HepG2 (cell line): ENCODE results near the gene STOML2. TPM values are rescaled to one million over a fixed set of nuclear protein-coding genes. Genes with fewer than 3 reads are reported as not detected.

Experiments
- KDM5A ChIP-seq: fragments of 200-600 bp; sonication (generic); IDR thresholded peaks from 2 replicates; pipeline ENCODE4 v1.7.0; 2018; ENCODE audit warnings: antibody characterized with exemption, mild to moderate bottlenecking, low read length, borderline replicate concordance
- MBD4 ChIP-seq: IDR thresholded peaks from 2 replicates; pipeline ENCODE4 v1.6.1; 2012; ENCODE audit warnings: low read length, inconsistent platforms, borderline replicate concordance
- POLR2AphosphoS2 ChIP-seq: IDR thresholded peaks from 2 replicates; pipeline ENCODE4 v1.6.1; 2011; ENCODE audit warnings: low read depth, low read length, improper control_type of control experiment
- SRY ChIP-seq: sonication (generic); formaldehyde crosslinking; IDR thresholded peaks from 2 replicates; pipeline ENCODE4 v1.8.0; 2022; ENCODE audit warnings: mild to moderate bottlenecking, missing genetic modification reagents
- ZKSCAN5 ChIP-seq: sonication (generic); formaldehyde crosslinking; IDR thresholded peaks from 2 replicates; pipeline ENCODE4 v1.5.1; 2020; ENCODE audit warnings: mild to moderate bottlenecking, missing genetic modification reagents
- ZNF746 ChIP-seq: sonication (generic); formaldehyde crosslinking; IDR thresholded peaks from 2 replicates; pipeline ENCODE4 v1.8.0; 2022; ENCODE audit warnings: mild to moderate bottlenecking, missing genetic modification reagents
- polyA plus RNA-seq, 8 experiments: library from polyadenylated mRNA; depleted of rRNA in 3 of 8; stranded (reverse) in 7 of 8; unstranded in 1 of 8; fragments of >200 nt; fragmentation: Illumina TruSeq in 4 of 8; extraction: Trizol in 4 of 8; gene quantifications; 2 replicates each; pipeline versions ENCODE4 v1.2.1 to v1.2.3, GENCODE V29; 2011 to 2016; ENCODE audit warnings: low read depth in 4 of 8, missing spikeins in 1 of 8, mixed read lengths in 1 of 8; ENCODE audit not compliant: insufficient read depth in 1 of 8
- total RNA-seq, 5 experiments: library from RNA; depleted of rRNA; stranded (reverse); fragments of >200 nt; fragmentation: Illumina TruSeq; extraction: Trizol; gene quantifications; 2 replicates each; pipeline ENCODE4 v1.2.3, GENCODE V29; 2016; ENCODE audit warnings: low read depth in 1 of 5
- TF ChIP-seq, protein P1 (sequence below), 2 experiments: IDR thresholded peaks; 2 replicates each; pipeline ENCODE4 v1.6.1; 2011 to 2012; ENCODE audit warnings: low read length in 2 of 2, borderline replicate concordance in 1 of 2, low read depth in 1 of 2, mild to moderate bottlenecking in 1 of 2, moderate library complexity in 1 of 2
- TF ChIP-seq, protein P2 (sequence below): sonication (generic); formaldehyde crosslinking; IDR thresholded peaks from 2 replicates; pipeline ENCODE4 v1.4.0; 2020; ENCODE audit warnings: missing genetic modification reagents, borderline replicate concordance

Gene STOML2
- total and polyA plus RNA-seq, 2 of the 13 experiments (the other 11 are each of a cell fraction or from before 2014, with no cell fraction given) = 245 to 250 TPM

DNA sequence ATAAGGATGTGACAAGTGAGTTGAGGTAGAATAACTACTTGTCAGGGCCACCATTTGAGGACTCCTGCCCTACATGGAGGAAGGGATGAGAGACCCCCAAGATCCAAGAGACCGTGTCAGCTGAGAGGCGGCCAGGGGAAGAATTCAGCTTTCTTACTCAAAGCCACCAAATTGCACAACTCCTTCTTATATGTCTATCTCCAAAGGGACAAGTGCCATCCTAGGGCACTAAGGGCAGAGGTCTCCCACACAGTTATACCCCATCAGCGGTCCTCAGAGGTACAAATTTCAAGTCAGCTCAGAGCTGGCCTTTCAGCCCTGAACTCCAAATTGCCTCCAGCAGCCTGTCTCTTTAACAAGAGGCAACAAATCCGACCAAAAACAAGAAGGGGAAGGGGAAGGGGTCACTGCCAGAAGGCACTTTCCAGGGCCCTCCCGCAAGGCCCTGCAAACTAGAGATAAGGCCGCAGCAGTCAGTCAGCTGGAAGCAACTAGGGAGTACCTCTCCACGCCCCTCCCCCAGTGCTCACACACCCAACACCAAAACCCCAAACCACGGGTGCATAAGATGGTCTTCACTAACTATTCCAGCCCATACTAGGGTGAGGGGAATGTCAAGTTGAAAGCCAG is 6.1 kb upstream of the STOML2 start (continued):
- no peak for TF ChIP-seq MBD4
- no peak for TF ChIP-seq ZNF746 (CRISPR knock-in tag)
- TF ChIP-seq POLR2AphosphoS2 = no peak
- no peak for TF ChIP-seq KDM5A
- TF ChIP-seq, protein P1, sequence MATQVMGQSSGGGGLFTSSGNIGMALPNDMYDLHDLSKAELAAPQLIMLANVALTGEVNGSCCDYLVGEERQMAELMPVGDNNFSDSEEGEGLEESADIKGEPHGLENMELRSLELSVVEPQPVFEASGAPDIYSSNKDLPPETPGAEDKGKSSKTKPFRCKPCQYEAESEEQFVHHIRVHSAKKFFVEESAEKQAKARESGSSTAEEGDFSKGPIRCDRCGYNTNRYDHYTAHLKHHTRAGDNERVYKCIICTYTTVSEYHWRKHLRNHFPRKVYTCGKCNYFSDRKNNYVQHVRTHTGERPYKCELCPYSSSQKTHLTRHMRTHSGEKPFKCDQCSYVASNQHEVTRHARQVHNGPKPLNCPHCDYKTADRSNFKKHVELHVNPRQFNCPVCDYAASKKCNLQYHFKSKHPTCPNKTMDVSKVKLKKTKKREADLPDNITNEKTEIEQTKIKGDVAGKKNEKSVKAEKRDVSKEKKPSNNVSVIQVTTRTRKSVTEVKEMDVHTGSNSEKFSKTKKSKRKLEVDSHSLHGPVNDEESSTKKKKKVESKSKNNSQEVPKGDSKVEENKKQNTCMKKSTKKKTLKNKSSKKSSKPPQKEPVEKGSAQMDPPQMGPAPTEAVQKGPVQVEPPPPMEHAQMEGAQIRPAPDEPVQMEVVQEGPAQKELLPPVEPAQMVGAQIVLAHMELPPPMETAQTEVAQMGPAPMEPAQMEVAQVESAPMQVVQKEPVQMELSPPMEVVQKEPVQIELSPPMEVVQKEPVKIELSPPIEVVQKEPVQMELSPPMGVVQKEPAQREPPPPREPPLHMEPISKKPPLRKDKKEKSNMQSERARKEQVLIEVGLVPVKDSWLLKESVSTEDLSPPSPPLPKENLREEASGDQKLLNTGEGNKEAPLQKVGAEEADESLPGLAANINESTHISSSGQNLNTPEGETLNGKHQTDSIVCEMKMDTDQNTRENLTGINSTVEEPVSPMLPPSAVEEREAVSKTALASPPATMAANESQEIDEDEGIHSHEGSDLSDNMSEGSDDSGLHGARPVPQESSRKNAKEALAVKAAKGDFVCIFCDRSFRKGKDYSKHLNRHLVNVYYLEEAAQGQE (IDR thresholded peaks at IDR 0.05; ENCODE audit: borderline replicate concordance in 1 of 2, low read depth in 1 of 2, low read length in 2 of 2) = no peak
- TF ChIP-seq ZKSCAN5 = no peak
- no peak for TF ChIP-seq SRY
- TF ChIP-seq, protein P2, sequence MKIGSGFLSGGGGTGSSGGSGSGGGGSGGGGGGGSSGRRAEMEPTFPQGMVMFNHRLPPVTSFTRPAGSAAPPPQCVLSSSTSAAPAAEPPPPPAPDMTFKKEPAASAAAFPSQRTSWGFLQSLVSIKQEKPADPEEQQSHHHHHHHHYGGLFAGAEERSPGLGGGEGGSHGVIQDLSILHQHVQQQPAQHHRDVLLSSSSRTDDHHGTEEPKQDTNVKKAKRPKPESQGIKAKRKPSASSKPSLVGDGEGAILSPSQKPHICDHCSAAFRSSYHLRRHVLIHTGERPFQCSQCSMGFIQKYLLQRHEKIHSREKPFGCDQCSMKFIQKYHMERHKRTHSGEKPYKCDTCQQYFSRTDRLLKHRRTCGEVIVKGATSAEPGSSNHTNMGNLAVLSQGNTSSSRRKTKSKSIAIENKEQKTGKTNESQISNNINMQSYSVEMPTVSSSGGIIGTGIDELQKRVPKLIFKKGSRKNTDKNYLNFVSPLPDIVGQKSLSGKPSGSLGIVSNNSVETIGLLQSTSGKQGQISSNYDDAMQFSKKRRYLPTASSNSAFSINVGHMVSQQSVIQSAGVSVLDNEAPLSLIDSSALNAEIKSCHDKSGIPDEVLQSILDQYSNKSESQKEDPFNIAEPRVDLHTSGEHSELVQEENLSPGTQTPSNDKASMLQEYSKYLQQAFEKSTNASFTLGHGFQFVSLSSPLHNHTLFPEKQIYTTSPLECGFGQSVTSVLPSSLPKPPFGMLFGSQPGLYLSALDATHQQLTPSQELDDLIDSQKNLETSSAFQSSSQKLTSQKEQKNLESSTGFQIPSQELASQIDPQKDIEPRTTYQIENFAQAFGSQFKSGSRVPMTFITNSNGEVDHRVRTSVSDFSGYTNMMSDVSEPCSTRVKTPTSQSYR (CRISPR knock-in tag) = no peak
